HL-60 (cell line): ENCODE measurements around the gene MATK.

Experiments
- GABPA ChIP-seq: IDR thresholded peaks from 2 replicates; pipeline ENCODE4 v1.6.1; 2012; ENCODE audit warnings: low read depth
- POLR2AphosphoS5 ChIP-seq: IDR thresholded peaks from 2 replicates; pipeline ENCODE4 v1.6.1; 2012; ENCODE audit warnings: low read depth
- SPI1 ChIP-seq: IDR thresholded peaks from 2 replicates; pipeline ENCODE4 v1.6.1; 2012; ENCODE audit warnings: low read depth, mild to moderate bottlenecking, borderline replicate concordance
- TF ChIP-seq, protein P1 (sequence below): IDR thresholded peaks from one replicate; pipeline ENCODE4 v1.5.1; 2011; ENCODE audit warnings: low read length, control low read depth, inconsistent platforms; ENCODE audit not compliant: insufficient read depth
- TF ChIP-seq, protein P2 (sequence below): IDR thresholded peaks from 2 replicates; pipeline ENCODE4 v1.6.1; 2012; ENCODE audit warnings: low read depth; ENCODE audit not compliant: insufficient replicate concordance

DNA sequence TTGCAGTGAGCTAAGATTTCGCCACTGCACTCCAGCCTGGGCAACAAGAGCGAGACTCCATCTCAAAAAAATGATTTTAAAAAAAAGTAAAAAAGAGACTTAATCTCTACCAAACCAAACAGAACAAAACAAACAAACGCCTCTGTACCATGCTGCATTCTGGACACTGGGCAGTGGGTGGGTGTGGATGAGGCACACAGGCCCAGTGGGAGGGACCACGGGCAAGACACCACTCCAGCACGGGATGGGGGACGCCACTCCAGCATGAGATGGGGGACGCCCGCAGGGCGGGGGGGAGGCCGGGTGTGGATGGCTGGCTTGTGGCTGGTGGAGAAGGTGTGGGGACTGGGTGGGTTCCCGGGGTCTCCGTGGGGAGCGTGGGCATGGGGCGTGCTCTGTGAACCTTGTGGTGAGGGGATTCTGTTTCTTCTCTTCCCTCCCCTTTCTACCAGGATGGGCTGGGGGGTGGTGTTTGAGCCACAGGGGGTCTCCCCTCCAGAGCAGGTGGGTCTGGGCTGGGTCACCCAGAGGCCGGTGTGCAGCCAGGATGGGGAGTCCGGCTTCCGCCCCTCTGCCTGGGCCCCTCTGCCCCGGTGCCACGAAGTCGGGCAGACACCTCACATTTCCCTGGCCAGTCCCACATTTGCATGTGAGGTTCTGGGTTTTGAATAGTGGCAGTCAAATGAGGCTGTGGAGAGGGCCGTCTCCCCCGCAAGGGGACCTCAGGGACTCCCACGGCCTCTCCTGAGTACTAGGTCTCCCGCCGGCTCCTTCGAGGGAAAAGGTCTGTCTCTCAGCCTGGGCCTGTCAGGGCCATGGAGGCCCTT is 23.9 kb upstream of the MATK start:
- TF ChIP-seq, protein P1, sequence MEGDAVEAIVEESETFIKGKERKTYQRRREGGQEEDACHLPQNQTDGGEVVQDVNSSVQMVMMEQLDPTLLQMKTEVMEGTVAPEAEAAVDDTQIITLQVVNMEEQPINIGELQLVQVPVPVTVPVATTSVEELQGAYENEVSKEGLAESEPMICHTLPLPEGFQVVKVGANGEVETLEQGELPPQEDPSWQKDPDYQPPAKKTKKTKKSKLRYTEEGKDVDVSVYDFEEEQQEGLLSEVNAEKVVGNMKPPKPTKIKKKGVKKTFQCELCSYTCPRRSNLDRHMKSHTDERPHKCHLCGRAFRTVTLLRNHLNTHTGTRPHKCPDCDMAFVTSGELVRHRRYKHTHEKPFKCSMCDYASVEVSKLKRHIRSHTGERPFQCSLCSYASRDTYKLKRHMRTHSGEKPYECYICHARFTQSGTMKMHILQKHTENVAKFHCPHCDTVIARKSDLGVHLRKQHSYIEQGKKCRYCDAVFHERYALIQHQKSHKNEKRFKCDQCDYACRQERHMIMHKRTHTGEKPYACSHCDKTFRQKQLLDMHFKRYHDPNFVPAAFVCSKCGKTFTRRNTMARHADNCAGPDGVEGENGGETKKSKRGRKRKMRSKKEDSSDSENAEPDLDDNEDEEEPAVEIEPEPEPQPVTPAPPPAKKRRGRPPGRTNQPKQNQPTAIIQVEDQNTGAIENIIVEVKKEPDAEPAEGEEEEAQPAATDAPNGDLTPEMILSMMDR: no peak
- TF ChIP-seq POLR2AphosphoS5 (no peak), GABPA (no peak), SPI1 (no peak)
- TF ChIP-seq, protein P2, sequence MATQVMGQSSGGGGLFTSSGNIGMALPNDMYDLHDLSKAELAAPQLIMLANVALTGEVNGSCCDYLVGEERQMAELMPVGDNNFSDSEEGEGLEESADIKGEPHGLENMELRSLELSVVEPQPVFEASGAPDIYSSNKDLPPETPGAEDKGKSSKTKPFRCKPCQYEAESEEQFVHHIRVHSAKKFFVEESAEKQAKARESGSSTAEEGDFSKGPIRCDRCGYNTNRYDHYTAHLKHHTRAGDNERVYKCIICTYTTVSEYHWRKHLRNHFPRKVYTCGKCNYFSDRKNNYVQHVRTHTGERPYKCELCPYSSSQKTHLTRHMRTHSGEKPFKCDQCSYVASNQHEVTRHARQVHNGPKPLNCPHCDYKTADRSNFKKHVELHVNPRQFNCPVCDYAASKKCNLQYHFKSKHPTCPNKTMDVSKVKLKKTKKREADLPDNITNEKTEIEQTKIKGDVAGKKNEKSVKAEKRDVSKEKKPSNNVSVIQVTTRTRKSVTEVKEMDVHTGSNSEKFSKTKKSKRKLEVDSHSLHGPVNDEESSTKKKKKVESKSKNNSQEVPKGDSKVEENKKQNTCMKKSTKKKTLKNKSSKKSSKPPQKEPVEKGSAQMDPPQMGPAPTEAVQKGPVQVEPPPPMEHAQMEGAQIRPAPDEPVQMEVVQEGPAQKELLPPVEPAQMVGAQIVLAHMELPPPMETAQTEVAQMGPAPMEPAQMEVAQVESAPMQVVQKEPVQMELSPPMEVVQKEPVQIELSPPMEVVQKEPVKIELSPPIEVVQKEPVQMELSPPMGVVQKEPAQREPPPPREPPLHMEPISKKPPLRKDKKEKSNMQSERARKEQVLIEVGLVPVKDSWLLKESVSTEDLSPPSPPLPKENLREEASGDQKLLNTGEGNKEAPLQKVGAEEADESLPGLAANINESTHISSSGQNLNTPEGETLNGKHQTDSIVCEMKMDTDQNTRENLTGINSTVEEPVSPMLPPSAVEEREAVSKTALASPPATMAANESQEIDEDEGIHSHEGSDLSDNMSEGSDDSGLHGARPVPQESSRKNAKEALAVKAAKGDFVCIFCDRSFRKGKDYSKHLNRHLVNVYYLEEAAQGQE: no peak
